Frontal cortex (tissue), 4 donors: ENCODE results near the gene TMEM187. TPM values are rescaled to one million over a fixed set of nuclear protein-coding genes. Genes with fewer than 3 reads are reported as not detected.
A peak's percentile ranks its signal among the peaks of the same experiment; 100 is the strongest.

Experiments used
- DNase-seq, 2 donors: peaks; one replicate each; pipeline ENCODE4 v3.0.0; 2012; ENCODE audit warnings: low spot score in 2 of 2
- FAIRE-seq: peaks from 2 replicates; lab custom pipeline; 2012; peaks lifted over from hg19 to GRCh38; lab: Jason Lieb, UNC
- total RNA-seq: library from RNA; depleted of rRNA; stranded (reverse); fragments of >200 nt; gene quantifications from one replicate; pipeline ENCODE4 v1.2.3, GENCODE V29; 2014
- donor health status: control.
- donor health status: control.
- donor health status: control.

TMEM187 gene
- total RNA-seq, 1 donor from 2014 or later: 1.6 TPM

GRCh38 chrX:154014429-154015380 lies 42.2 kb downstream of the TMEM187 start:
- FAIRE-seq: no peak

GRCh38 chrX:154015581-154016264 lies 43.2 kb downstream of the TMEM187 start:
- DNase-seq (no peak), FAIRE-seq (no peak)

More at GRCh38 chrX:154014429-154015380, 42.2 kb downstream of the TMEM187 start:
- no peak for DNase-seq

- DNase-seq (no peak), FAIRE-seq (no peak)
Measured at GRCh38 chrX:154016366-154017076, 44.0 kb downstream of the TMEM187 start.

GRCh38 chrX:154017766-154018517 lies 45.4 kb downstream of the TMEM187 start:
- FAIRE-seq: no peak
- DNase-seq: no peak

- FAIRE-seq: no peak
- no peak for DNase-seq
Measured at GRCh38 chrX:154018518-154019060, 46.0 kb downstream of the TMEM187 start.

GRCh38 chrX:154019061-154019621 lies 46.6 kb downstream of the TMEM187 start:
- no peak for DNase-seq
- no peak for FAIRE-seq

GRCh38 chrX:154019633-154020528 lies 47.3 kb downstream of the TMEM187 start, which contains the start of gene IRAK1:
Gene IRAK1, minus strand, starts transcription at chrX:154019902. Its CDS starts 90 bp downstream, at chrX:154019812.
- DNase-seq (peak; percentile 80 to 84), FAIRE-seq (no peak)

GRCh38 chrX:154020536-154021115 lies 48.1 kb downstream of the TMEM187 start:
- DNase-seq (no peak), FAIRE-seq (no peak)

- DNase-seq (no peak), FAIRE-seq (no peak)
Measured at GRCh38 chrX:154021131-154021611, 48.6 kb downstream of the TMEM187 start.

- FAIRE-seq: no peak
Measured at GRCh38 chrX:154022108-154022507, 49.6 kb downstream of the TMEM187 start.

GRCh38 chrX:154023276-154024000 lies 50.9 kb downstream of the TMEM187 start:
- no peak for DNase-seq
- FAIRE-seq: no peak

More at GRCh38 chrX:154022108-154022507, 49.6 kb downstream of the TMEM187 start:
- DNase-seq: no peak

GRCh38 chrX:154024271-154024670 lies 51.7 kb downstream of the TMEM187 start:
- no peak for FAIRE-seq
- no peak for DNase-seq

- no peak for DNase-seq
- no peak for FAIRE-seq
Measured at GRCh38 chrX:154025230-154025629, 52.7 kb downstream of the TMEM187 start.

- DNase-seq: no peak
- FAIRE-seq: no peak
Measured at GRCh38 chrX:154026136-154027021, 53.8 kb downstream of the TMEM187 start.

- DNase-seq: no peak
- FAIRE-seq: no peak
Measured at GRCh38 chrX:154027022-154027402, 54.5 kb downstream of the TMEM187 start.

GRCh38 chrX:154027986-154028385 lies 55.4 kb downstream of the TMEM187 start:
- FAIRE-seq (no peak), DNase-seq (no peak)
